ENCODE measurements around the gene ERAL1.

The ERAL1 gene

GRCh38 chr17:28853295-28853694, 1.5 kb upstream of the ERAL1 start:
- Histone ChIP-seq H3K27ac (no peak overlapping the region), H3K4me3 (no peak overlapping the region)
- TF ChIP-seq, protein P1, sequence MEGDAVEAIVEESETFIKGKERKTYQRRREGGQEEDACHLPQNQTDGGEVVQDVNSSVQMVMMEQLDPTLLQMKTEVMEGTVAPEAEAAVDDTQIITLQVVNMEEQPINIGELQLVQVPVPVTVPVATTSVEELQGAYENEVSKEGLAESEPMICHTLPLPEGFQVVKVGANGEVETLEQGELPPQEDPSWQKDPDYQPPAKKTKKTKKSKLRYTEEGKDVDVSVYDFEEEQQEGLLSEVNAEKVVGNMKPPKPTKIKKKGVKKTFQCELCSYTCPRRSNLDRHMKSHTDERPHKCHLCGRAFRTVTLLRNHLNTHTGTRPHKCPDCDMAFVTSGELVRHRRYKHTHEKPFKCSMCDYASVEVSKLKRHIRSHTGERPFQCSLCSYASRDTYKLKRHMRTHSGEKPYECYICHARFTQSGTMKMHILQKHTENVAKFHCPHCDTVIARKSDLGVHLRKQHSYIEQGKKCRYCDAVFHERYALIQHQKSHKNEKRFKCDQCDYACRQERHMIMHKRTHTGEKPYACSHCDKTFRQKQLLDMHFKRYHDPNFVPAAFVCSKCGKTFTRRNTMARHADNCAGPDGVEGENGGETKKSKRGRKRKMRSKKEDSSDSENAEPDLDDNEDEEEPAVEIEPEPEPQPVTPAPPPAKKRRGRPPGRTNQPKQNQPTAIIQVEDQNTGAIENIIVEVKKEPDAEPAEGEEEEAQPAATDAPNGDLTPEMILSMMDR (IDR thresholded peaks at IDR 0.05) = no peak
- no peak for DNase-seq (ENCODE audit: low spot score)

- peak overlapping the region; percentile 44 to 61 for H3K27ac ChIP-seq
- peak overlapping the region; percentile 71 for H3K4me3 ChIP-seq
- TF ChIP-seq, protein P1 (IDR thresholded peaks at IDR 0.05) = no peak
- DNase-seq (ENCODE audit: low spot score) = no peak
Measured at GRCh38 chr17:28855336-28855679, 492 bp downstream of the ERAL1 start.

- no peak overlapping the region for H3K4me3 ChIP-seq
Measured at GRCh38 chr17:28856028-28856574, 1.3 kb downstream of the ERAL1 start.

DNA sequence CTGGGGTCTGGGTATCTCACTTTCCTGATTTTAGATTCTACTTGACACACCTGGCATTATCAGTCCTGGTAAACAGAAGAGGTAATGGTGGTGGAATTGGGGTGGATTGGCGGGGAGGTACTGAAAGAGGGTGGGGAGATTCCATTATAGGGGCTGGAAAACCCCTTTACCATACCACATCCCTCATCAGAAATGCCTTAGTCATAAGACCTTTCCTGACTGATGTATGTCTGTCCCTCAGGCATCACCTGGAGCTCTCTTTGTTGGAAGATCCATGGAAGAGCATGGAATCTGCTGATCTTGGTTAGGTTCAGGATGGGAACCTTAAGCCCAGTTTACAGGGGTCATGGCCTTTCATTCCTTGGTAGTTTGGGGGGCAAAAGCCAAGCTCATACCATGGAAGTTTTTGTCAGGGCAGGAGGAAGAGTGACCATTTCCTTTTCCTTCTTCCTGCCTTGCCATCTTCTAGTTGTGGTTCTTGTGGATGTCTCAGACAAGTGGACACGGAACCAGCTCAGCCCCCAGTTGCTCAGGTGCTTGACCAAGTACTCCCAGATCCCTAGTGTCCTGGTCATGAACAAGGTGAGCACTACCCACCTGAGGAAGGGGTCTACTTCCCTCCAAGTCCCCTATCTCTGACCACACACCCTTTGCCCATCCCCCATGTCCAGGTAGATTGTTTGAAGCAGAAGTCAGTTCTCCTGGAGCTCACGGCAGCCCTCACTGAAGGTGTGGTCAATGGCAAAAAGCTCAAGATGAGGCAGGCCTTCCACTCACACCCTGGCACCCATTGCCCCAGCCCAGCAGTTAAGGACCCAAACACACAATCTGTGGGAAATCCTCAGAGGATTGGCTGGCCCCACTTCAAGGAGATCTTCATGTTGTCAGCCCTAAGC, 3.3 kb downstream of the ERAL1 start:
- TF ChIP-seq, protein P1 (IDR thresholded peaks at IDR 0.05) = no peak
- no peak overlapping the region for H3K27ac ChIP-seq
- no peak for DNase-seq (ENCODE audit: low spot score)
- no peak overlapping the region for H3K4me3 ChIP-seq

More at GRCh38 chr17:28856028-28856574, 1.3 kb downstream of the ERAL1 start:
- no peak for DNase-seq (ENCODE audit: low spot score)
- TF ChIP-seq, protein P1 (IDR thresholded peaks at IDR 0.05) = no peak
- H3K27ac ChIP-seq = no peak overlapping the region

DNA sequence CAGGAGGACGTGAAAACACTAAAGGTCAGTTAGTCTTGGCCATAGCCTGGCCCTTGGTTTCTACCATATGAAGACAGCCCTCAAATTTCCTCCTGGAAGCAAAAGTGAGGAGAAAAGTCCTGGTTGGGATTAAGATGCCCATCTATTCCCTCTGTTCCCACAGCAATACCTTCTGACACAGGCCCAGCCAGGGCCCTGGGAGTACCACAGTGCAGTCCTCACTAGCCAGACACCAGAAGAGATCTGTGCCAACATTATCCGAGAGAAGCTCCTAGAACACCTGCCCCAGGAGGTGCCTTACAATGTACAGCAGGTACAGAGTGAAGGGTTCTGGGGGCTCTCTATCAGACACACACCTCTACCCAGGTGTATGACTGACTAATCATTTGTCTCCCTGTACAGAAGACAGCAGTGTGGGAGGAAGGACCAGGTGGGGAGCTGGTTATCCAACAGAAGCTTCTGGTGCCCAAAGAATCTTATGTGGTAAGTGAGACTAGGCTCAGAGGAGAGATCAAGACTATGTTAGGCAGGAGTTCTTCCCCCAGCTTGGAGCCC, 4.1 kb downstream of the ERAL1 start:
- Histone ChIP-seq H3K4me3 (no peak overlapping the region), H3K27ac (no peak overlapping the region)
- DNase-seq (ENCODE audit: low spot score) = no peak
- TF ChIP-seq, protein P1 (IDR thresholded peaks at IDR 0.05) = no peak

DNA sequence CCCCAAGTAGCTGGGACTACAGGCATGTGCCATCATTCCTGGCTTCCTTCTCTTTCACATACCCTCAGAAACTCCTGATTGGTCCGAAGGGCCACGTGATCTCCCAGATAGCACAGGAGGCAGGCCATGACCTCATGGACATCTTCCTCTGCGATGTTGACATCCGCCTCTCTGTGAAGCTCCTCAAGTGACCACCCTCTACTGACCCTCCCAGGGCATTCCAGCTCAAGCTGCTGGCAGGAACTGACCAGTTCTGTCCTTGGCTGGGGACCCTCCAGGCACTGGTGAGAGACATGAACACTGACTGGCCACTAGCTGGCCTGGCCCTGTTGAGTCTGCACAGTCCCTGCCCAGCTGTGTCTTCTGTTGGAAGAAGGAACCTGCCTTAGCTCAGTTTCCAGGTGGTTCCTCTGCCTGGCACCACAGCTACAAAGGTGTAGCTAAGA, 5.6 kb downstream of the ERAL1 start:
- TF ChIP-seq, protein P1 (IDR thresholded peaks at IDR 0.05) = no peak
- H3K4me3 ChIP-seq = no peak overlapping the region
- H3K27ac ChIP-seq = no peak overlapping the region
- no peak for DNase-seq (ENCODE audit: low spot score)

Data from coronary artery (tissue), 2 donors.